Uterus (tissue), 4 donors: ENCODE data around the gene ZNF100. TPM values are rescaled to one million over a fixed set of nuclear protein-coding genes. Genes with fewer than 3 reads are reported as not detected.
"Not testable (repeated sequence)": the region's sequence is repeated elsewhere in the genome, so short reads cannot be mapped to it uniquely, and the experiment has no call there.

Source experiments
- DNase-seq, 2 donors: peaks; one replicate each; pipeline ENCODE4 v3.0.0-alpha.2; 2019 to 2020
- H3K27ac ChIP-seq, 2 donors: fragments of 200-600 bp; sonication (generic); 1 replicate in 1 of 2; 2 replicates in 1 of 2; pipeline ENCODE4 v1.5.1; 2016 to 2018
- H3K27me3 ChIP-seq, 2 donors: fragments of 200-600 bp; sonication (generic); one replicate each; pipeline ENCODE4 v1.5.1; 2018 to 2019; ENCODE audit warnings: control low read depth in 1 of 2
- H3K36me3 ChIP-seq, 2 donors: fragments of 200-600 bp; sonication (generic); one replicate each; pipeline ENCODE4 v1.5.1; 2019; ENCODE audit warnings: control low read depth in 1 of 2
- H3K4me1 ChIP-seq, 2 donors: fragments of 200-600 bp; sonication (generic); one replicate each; pipeline ENCODE4 v1.5.1; 2018 to 2019; ENCODE audit warnings: control low read depth in 1 of 2
- H3K4me3 ChIP-seq, 2 donors: fragments of 200-600 bp; sonication (generic); 1 replicate in 1 of 2; 2 replicates in 1 of 2; pipeline ENCODE4 v1.5.1; 2018 to 2019; ENCODE audit warnings: mild to moderate bottlenecking in 1 of 2
- H3K9me3 ChIP-seq, 2 donors: fragments of 200-600 bp; sonication (generic); one replicate each; pipeline ENCODE4 v1.5.1; 2019; ENCODE audit warnings: control low read depth in 1 of 2
- CTCF ChIP-seq, 4 experiments: fragments of 200-600 bp in 2 of 4; fragments of 450-650 bp in 2 of 4; sonication (generic) in 2 of 4; IDR thresholded peaks; one replicate each; pipeline ENCODE4 v1.5.1; 2016 to 2019; ENCODE audit warnings: antibody characterized with exemption in 4 of 4, mild to moderate bottlenecking in 2 of 4, moderate library complexity in 1 of 4
- POLR2A ChIP-seq, 2 donors: fragments of 450-650 bp; IDR thresholded peaks; one replicate each; pipeline ENCODE4 v1.6.1; 2016; ENCODE audit warnings: antibody characterized with exemption in 2 of 2, mild to moderate bottlenecking in 1 of 2, moderate library complexity in 1 of 2
- intact Hi-C: fragments of 100-400 bp; cut with DNase I; formaldehyde crosslinking; loops from one replicate; pipeline ENCODE4 v1.15.1; 2023; ENCODE audit warnings: low total_unique reads
- total RNA-seq, 4 donors: library from RNA; depleted of rRNA in 3 of 4; stranded (reverse); fragments of >200 nt in 3 of 4; gene quantifications; one replicate each; pipeline versions ENCODE4 v1.1.0 to v1.2.4, GENCODE V29; 2014 to 2023
- donor health status: DM: yes; HTN: yes; CAD: no.

ZNF100 gene
- total RNA-seq, 4 donors from 2014 or later, result 7.2 to 18.0 (median 14.3) TPM

- Histone ChIP-seq H3K27ac (no peak overlapping the region), H3K4me1 (peaks cover 0 to 4% of the 10 kb centered on the region in 2 donors), H3K27me3 (no peaks in the 10 kb centered on the region), H3K4me3 (no peak overlapping the region), H3K9me3 (no peaks in the 10 kb centered on the region), H3K36me3 (no peaks in the 10 kb centered on the region)
- intact Hi-C loops, result no loop called here
- TF ChIP-seq CTCF (IDR thresholded peaks at IDR 0.05), result no peak
- TF ChIP-seq POLR2A (IDR thresholded peaks at IDR 0.05), result no peak
- no peak for DNase-seq
Measured at GRCh38 chr19:21765151-21765550, 2.2 kb downstream of the ZNF100 start.

DNA sequence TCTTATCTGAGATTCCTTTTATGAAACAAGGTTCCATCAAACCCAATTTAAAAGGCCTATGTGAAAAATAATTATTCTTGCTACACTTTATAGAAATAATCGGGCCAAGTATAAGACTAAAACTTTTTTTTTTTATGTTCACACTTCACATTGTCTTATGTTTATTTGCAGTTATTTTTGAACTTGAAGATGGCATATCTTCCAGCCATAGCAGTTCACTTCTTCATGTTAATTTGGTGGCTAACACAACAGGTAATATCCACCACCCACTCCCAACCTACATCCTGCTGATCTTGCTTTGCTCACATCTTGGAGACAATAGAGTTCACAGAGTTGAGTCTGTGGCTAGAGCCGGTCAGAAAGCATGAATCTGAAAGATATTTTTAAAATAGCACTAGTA is 5.8 kb downstream of the ZNF100 start:
- H3K4me1 ChIP-seq, H3K27ac ChIP-seq, H3K4me3 ChIP-seq, DNase-seq, H3K36me3 ChIP-seq, intact Hi-C loops, H3K27me3 ChIP-seq, H3K9me3 ChIP-seq: not testable (repeated sequence)

DNA sequence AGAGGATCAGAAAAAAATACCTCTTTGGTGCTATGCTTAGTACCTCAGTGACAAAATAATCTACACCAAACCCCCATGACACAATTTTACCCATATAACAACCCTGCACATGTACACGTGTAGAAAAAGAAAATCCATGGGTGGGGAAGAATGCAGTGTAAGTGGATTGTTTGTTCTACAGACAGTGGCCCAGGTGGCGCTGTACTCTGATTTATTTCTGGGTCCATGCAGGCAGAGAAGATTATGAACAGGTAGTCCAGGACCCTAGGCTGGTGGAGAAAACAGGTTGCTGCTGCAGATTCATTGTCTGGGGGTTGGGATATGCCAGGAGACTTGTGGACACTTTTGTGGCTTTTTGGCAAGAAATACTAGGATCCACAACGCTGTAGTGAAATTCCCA is 9.1 kb downstream of the ZNF100 start:
- no peaks in the 10 kb centered on the region for H3K9me3 ChIP-seq
- H3K4me1 ChIP-seq, result no peaks in the 10 kb centered on the region
- H3K27ac ChIP-seq, result no peak overlapping the region
- intact Hi-C loops, result no loop called here
- no peaks in the 10 kb centered on the region for H3K27me3 ChIP-seq
- TF ChIP-seq CTCF (IDR thresholded peaks at IDR 0.05), result no peak
- TF ChIP-seq POLR2A (IDR thresholded peaks at IDR 0.05), result no peak
- H3K4me3 ChIP-seq, result no peak overlapping the region
- no peak for DNase-seq
- H3K36me3 ChIP-seq, result no peaks in the 10 kb centered on the region

DNA sequence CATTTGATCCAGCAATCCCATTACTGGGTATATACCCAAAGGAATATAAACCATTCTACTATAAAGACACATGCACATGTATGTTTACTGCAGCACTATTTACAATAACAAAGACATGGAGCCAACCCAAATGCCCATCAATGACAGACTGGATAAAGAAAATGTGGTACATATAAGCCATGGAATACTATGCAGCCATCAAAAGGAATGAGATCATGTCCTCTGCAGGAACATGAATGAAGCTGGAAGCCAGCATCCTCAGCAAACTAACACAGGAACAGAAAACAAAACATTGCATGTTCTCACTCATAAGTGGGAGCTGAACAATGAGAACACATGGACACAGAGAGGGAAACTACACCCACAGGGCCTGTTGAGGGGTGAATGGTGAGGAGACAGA is 11.8 kb downstream of the ZNF100 start:
- H3K27me3 ChIP-seq, H3K9me3 ChIP-seq, H3K36me3 ChIP-seq, DNase-seq, H3K27ac ChIP-seq, H3K4me1 ChIP-seq, H3K4me3 ChIP-seq, intact Hi-C loops: not testable (repeated sequence)

- DNase-seq, result no peak
- Histone ChIP-seq H3K4me1 (peaks cover 0 to 3% of the 10 kb centered on the region in 2 donors), H3K9me3 (no peaks in the 10 kb centered on the region), H3K4me3 (no peak overlapping the region), H3K27me3 (no peaks in the 10 kb centered on the region), H3K36me3 (no peaks in the 10 kb centered on the region), H3K27ac (no peak overlapping the region)
- intact Hi-C loops, result no loop called here
- no peak for TF ChIP-seq POLR2A (IDR thresholded peaks at IDR 0.05)
- no peak for TF ChIP-seq CTCF (IDR thresholded peaks at IDR 0.05)
Measured at GRCh38 chr19:21751384-21751783, 16.0 kb downstream of the ZNF100 start.

- Histone ChIP-seq H3K36me3 (no peaks in the 10 kb centered on the region), H3K27me3 (no peaks in the 10 kb centered on the region), H3K4me3 (no peak overlapping the region), H3K27ac (no peak overlapping the region), H3K4me1 (peaks cover 0 to 3% of the 10 kb centered on the region in 2 donors), H3K9me3 (no peaks in the 10 kb centered on the region)
- DNase-seq, result no peak
- intact Hi-C loops, result no loop called here
- TF ChIP-seq POLR2A (IDR thresholded peaks at IDR 0.05) (no peak), CTCF (IDR thresholded peaks at IDR 0.05) (no peak)
Measured at GRCh38 chr19:21750586-21751128, 16.7 kb downstream of the ZNF100 start.
